Activated T-cell treated with anti-CD3 and anti-CD28 coated beads, Interleukin-2, amount 50 U/mL, for 72 hours (primary cell): Measurements from ENCODE around the gene HPCAL4. TPM values are rescaled to one million over a fixed set of nuclear protein-coding genes. Genes with fewer than 3 reads are reported as not detected.

Experiments
- ATAC-seq, 2 donors: fragments of 150-1000 bp; cut with Tn5 transposase; replicated peaks in 1 of 2; 2 replicates each; pipeline ENCODE4 v1.10.0; 2021; ENCODE audit warnings: moderate library complexity in 2 of 2, mild to moderate bottlenecking in 1 of 2
- DNase-seq, 2 donors: peaks; one replicate each; pipeline ENCODE4 v3.0.0; 2021 to 2022; ENCODE audit warnings: mixed read lengths in 1 of 2
- H3K27ac Mint-ChIP-seq: one replicate; pipeline ENCODE4 v1.8.0; 2022; ENCODE audit warnings: mild to moderate bottlenecking, moderate library complexity, mixed read lengths
- H3K27me3 Mint-ChIP-seq: one replicate; pipeline ENCODE4 v1.8.0; 2022; ENCODE audit warnings: low read depth, mixed read lengths
- H3K36me3 Mint-ChIP-seq, 2 donors: one replicate each; pipeline ENCODE4 v1.8.0; 2022; ENCODE audit warnings: mixed read lengths in 2 of 2, mild to moderate bottlenecking in 1 of 2; ENCODE audit not compliant: insufficient read depth in 2 of 2
- H3K4me1 Mint-ChIP-seq: one replicate; pipeline ENCODE4 v1.8.0; 2022; ENCODE audit warnings: low read depth, mixed read lengths
- H3K4me3 Mint-ChIP-seq, 2 donors: one replicate each; pipeline ENCODE4 v1.8.0; 2022; ENCODE audit warnings: mild to moderate bottlenecking in 2 of 2, mixed read lengths in 2 of 2, moderate library complexity in 2 of 2
- H3K9me3 Mint-ChIP-seq, 2 donors: one replicate each; pipeline ENCODE4 v1.8.0; 2022; ENCODE audit warnings: mixed read lengths in 2 of 2
- total RNA-seq, 2 donors: library from RNA; stranded (reverse); gene quantifications; one replicate each; pipeline ENCODE4 v1.2.3, GENCODE V29; 2022

The HPCAL4 gene
- total RNA-seq, 2 donors from 2014 or later = 0.35 to 0.86 TPM

DNA sequence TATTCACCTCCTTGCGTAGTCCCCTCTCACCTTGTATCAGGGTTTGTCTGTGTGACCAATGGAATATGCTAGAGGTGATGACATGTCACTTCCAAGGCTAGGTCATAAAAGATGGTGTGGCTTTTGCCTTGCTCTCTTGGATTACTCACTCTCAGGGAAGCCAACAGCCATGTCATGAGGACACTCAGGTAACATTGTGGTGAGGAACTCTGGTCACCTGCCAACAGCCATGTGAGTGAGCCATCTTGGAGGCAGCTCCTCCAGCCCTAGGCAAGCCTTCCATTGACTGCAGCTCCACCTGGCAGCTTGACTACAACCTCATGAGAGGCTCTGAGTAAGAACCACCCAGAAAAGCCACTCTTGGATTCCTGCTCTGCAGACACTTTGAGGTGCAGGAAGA, 40.8 kb downstream of the HPCAL4 start:
- no peak for DNase-seq
- no peak overlapping the region for H3K27ac Mint-ChIP-seq
- H3K36me3 Mint-ChIP-seq = no peaks in the 10 kb centered on the region
- H3K9me3 Mint-ChIP-seq = no peaks in the 10 kb centered on the region
- ATAC-seq = no peak
- no peak overlapping the region for H3K4me3 Mint-ChIP-seq
- peaks cover 11% of the 10 kb centered on the region for H3K4me1 Mint-ChIP-seq
- peaks cover 10% of the 10 kb centered on the region for H3K27me3 Mint-ChIP-seq

DNA sequence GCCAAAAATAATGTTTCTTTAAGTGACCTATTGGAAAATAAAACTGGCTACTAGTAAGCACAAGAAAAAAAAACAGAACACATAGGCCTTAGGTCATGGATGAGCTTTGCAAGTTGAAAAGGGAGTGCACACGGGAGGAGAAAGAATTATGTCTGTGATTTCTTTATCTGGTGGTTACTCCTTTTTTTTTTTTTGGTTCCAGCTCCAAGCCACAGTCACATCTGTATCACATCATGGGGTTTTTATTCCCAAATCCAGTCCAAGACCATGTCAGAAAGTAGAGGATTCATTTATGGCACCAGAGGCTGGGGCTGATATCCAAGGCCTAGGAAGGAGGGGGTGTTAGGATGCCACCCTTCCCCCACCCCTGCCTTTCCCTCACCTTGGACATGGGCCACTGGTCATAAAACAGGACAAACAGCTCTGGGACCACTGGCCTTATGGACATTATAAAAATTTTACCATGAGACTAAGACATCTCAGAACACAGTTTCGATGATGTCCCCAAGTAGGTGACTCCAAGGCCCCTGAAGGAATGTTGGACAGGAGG, 41.5 kb downstream of the HPCAL4 start:
- Mint-ChIP-seq H3K9me3 (no peaks in the 10 kb centered on the region), H3K27ac (no peak overlapping the region), H3K36me3 (no peaks in the 10 kb centered on the region), H3K4me3 (no peak overlapping the region), H3K4me1 (peaks cover 11% of the 10 kb centered on the region), H3K27me3 (peaks cover 10% of the 10 kb centered on the region)
- DNase-seq (no peak), ATAC-seq (no peak)

GRCh38 chr1:39648496-39648895, 42.7 kb downstream of the HPCAL4 start:
- ATAC-seq (no peak), DNase-seq (no peak)
- Mint-ChIP-seq H3K9me3 (no peaks in the 10 kb centered on the region), H3K4me1 (peaks cover 4% of the 10 kb centered on the region), H3K27ac (no peak overlapping the region), H3K27me3 (peaks cover 8% of the 10 kb centered on the region), H3K36me3 (no peaks in the 10 kb centered on the region), H3K4me3 (no peak overlapping the region)

- Mint-ChIP-seq H3K36me3 (no peaks in the 10 kb centered on the region), H3K4me3 (no peak overlapping the region), H3K4me1 (no peaks in the 10 kb centered on the region), H3K9me3 (no peaks in the 10 kb centered on the region), H3K27ac (no peak overlapping the region), H3K27me3 (peaks cover 9% of the 10 kb centered on the region)
- ATAC-seq (no peak), DNase-seq (no peak)
Measured at GRCh38 chr1:39647247-39647646, 44.0 kb downstream of the HPCAL4 start.

DNA sequence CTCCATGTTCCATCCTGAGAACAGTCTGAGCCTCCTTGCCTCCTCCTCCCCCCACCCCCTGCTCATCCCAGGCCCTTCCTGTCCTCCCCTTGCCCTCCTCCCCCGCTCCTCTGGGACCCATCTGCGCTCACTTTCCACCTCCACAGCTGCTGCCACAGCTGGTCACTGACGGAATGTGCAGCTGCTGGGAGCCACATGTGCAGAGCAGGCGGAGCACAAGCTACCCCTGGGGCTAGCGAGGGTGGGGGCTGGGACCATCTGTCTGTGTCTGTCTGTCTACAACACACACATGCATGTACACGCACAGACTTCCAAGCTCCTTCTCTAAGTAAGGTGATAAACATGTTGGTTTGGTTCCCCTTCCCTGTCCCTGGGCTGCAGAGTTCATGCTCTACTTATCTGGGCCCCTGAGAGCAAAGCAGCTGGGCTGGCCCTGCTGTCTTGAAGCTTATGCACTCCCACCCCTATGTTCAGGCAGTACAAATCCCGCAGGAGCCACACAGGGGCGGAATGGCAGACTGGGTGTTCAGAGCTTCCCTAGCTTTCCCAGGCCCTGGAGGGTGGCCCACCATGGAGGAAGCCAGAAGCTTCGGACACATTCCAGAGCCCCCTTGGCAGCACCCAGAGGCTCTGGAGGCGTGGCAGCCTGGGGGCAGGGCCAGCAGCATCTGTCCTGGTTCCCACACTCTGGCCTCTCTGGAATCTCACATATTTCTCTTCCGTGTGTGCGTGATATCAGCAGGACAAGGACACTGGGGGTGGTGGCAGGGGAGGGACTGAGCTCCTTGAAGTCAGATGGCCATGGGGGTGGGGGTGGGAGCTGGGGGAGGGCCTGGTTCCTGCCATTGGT, 44.8 kb downstream of the HPCAL4 start:
- Mint-ChIP-seq H3K27ac (no peak overlapping the region), H3K27me3 (peaks cover 9% of the 10 kb centered on the region), H3K4me1 (no peaks in the 10 kb centered on the region), H3K4me3 (no peak overlapping the region), H3K9me3 (no peaks in the 10 kb centered on the region), H3K36me3 (no peaks in the 10 kb centered on the region)
- ATAC-seq (no peak), DNase-seq (no peak)

GRCh38 chr1:39645411-39646043, 45.7 kb downstream of the HPCAL4 start:
- Mint-ChIP-seq H3K4me1 (no peaks in the 10 kb centered on the region), H3K27ac (no peak overlapping the region), H3K9me3 (no peaks in the 10 kb centered on the region), H3K4me3 (no peak overlapping the region), H3K27me3 (peaks cover 13% of the 10 kb centered on the region), H3K36me3 (no peaks in the 10 kb centered on the region)
- ATAC-seq (no peak), DNase-seq (no peak)

GRCh38 chr1:39643705-39644104, 47.5 kb downstream of the HPCAL4 start:
- ATAC-seq (no peak), DNase-seq (no peak)
- H3K4me3 Mint-ChIP-seq = no peak overlapping the region
- H3K9me3 Mint-ChIP-seq = no peaks in the 10 kb centered on the region
- peaks cover 16% of the 10 kb centered on the region for H3K27me3 Mint-ChIP-seq
- no peak overlapping the region for H3K27ac Mint-ChIP-seq
- no peaks in the 10 kb centered on the region for H3K4me1 Mint-ChIP-seq
- no peaks in the 10 kb centered on the region for H3K36me3 Mint-ChIP-seq

GRCh38 chr1:39642796-39643195, 48.4 kb downstream of the HPCAL4 start:
- H3K36me3 Mint-ChIP-seq = no peaks in the 10 kb centered on the region
- no peak overlapping the region for H3K27ac Mint-ChIP-seq
- H3K27me3 Mint-ChIP-seq = peaks cover 25% of the 10 kb centered on the region
- H3K4me3 Mint-ChIP-seq = no peak overlapping the region
- DNase-seq (no peak), ATAC-seq (no peak)
- no peaks in the 10 kb centered on the region for H3K4me1 Mint-ChIP-seq
- no peaks in the 10 kb centered on the region for H3K9me3 Mint-ChIP-seq

GRCh38 chr1:39640861-39641260, 50.4 kb downstream of the HPCAL4 start:
- Mint-ChIP-seq H3K9me3 (no peaks in the 10 kb centered on the region), H3K4me1 (no peaks in the 10 kb centered on the region), H3K27me3 (peaks cover 38% of the 10 kb centered on the region), H3K4me3 (no peak overlapping the region), H3K27ac (no peak overlapping the region), H3K36me3 (no peaks in the 10 kb centered on the region)
- no peak for ATAC-seq
- no peak for DNase-seq

GRCh38 chr1:39639305-39640130, 51.7 kb downstream of the HPCAL4 start, which contains the start of gene HEYL:
HEYL (minus strand) TSS chr1:39639643; CDS start chr1:39639625, 18 bp downstream.
- no peaks in the 10 kb centered on the region for H3K9me3 Mint-ChIP-seq
- H3K27ac Mint-ChIP-seq = no peak within 1 kb of the TSS
- DNase-seq (peak; percentile 76 to 79), ATAC-seq (peak; percentile 94 to 95)
- H3K4me1 Mint-ChIP-seq = no peaks in the 10 kb centered on the region
- H3K4me3 Mint-ChIP-seq = peak within 1 kb of the TSS; percentile 69 to 77
- H3K36me3 Mint-ChIP-seq = no peaks in the 10 kb centered on the region
- peaks cover 51% of the 10 kb centered on the region for H3K27me3 Mint-ChIP-seq

DNA sequence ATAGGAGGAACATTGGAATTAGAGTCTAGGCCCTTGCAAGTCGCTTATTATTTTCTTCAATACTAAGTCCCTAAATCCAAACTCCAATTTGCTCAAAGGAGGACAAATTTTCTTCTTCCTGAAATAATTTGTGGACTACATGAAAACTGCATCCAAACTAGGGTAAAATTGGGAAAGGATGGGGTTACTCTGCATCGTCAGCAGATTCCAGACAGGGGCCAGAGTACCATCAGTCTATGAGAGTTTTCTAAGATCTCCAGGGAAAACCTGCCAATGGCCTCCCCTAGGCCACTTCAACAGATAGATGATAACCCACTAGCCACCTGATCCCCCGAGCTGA, 52.3 kb downstream of the HPCAL4 start:
- ATAC-seq = no peak
- Mint-ChIP-seq H3K27ac (no peak overlapping the region), H3K4me1 (no peaks in the 10 kb centered on the region), H3K36me3 (no peaks in the 10 kb centered on the region), H3K4me3 (peak overlapping the region; percentile 51 to 77), H3K9me3 (no peaks in the 10 kb centered on the region), H3K27me3 (peaks cover 54% of the 10 kb centered on the region)
- DNase-seq = no peak

GRCh38 chr1:39637361-39637760, 53.9 kb downstream of the HPCAL4 start:
- Mint-ChIP-seq H3K4me1 (no peaks in the 10 kb centered on the region), H3K27ac (no peak overlapping the region), H3K9me3 (no peaks in the 10 kb centered on the region), H3K36me3 (no peaks in the 10 kb centered on the region), H3K27me3 (peaks cover 57% of the 10 kb centered on the region), H3K4me3 (no peak overlapping the region)
- no peak for DNase-seq
- no peak for ATAC-seq

- no peaks in the 10 kb centered on the region for H3K36me3 Mint-ChIP-seq
Measured at GRCh38 chr1:39635871-39636210, 55.4 kb downstream of the HPCAL4 start.

More at GRCh38 chr1:39635871-39636210, 55.4 kb downstream of the HPCAL4 start:
- ATAC-seq (no peak), DNase-seq (no peak)
- no peaks in the 10 kb centered on the region for H3K9me3 Mint-ChIP-seq
- peaks cover 11% of the 10 kb centered on the region for H3K4me1 Mint-ChIP-seq
- H3K4me3 Mint-ChIP-seq = no peak overlapping the region
- H3K27me3 Mint-ChIP-seq = peaks cover 55% of the 10 kb centered on the region
- H3K27ac Mint-ChIP-seq = no peak overlapping the region
